Osteocyte (in vitro differentiated cells): Measurements from ENCODE around the gene GPD2. TPM values are rescaled to one million over a fixed set of nuclear protein-coding genes. Genes with fewer than 3 reads are reported as not detected.

Experiments used
- DNase-seq: peaks from one replicate; pipeline ENCODE4 v3.0.0; 2021; ENCODE audit warnings: mixed read lengths; ENCODE audit not compliant: unreplicated experiment; ENCODE audit errors: extremely low spot score
- H3K27ac Mint-ChIP-seq: one replicate; pipeline ENCODE4 v1.8.0; 2021; ENCODE audit warnings: mild to moderate bottlenecking, mixed read lengths; ENCODE audit not compliant: unreplicated experiment
- H3K27me3 Mint-ChIP-seq: one replicate; pipeline ENCODE4 v1.8.0; 2021; ENCODE audit warnings: mixed read lengths; ENCODE audit not compliant: unreplicated experiment
- H3K36me3 Mint-ChIP-seq: one replicate; pipeline ENCODE4 v1.8.0; 2021; ENCODE audit warnings: mixed read lengths; ENCODE audit not compliant: unreplicated experiment
- H3K4me1 Mint-ChIP-seq: one replicate; pipeline ENCODE4 v1.8.0; 2021; ENCODE audit warnings: mixed read lengths; ENCODE audit not compliant: unreplicated experiment
- H3K4me3 Mint-ChIP-seq: one replicate; pipeline ENCODE4 v1.8.0; 2021; ENCODE audit warnings: mild to moderate bottlenecking, moderate library complexity, mixed read lengths; ENCODE audit not compliant: unreplicated experiment
- H3K9me3 Mint-ChIP-seq: one replicate; pipeline ENCODE4 v1.8.0; 2021; ENCODE audit warnings: mixed read lengths; ENCODE audit not compliant: unreplicated experiment
- total RNA-seq: library from RNA; stranded (reverse); gene quantifications from 2 replicates; pipeline ENCODE4 v1.2.1, GENCODE V29; 2021
- TF ChIP-seq, protein P1 (sequence below): fragments of 200-600 bp; sonication (generic); IDR thresholded peaks from 2 replicates; pipeline ENCODE4 v1.5.0; 2021; ENCODE audit warnings: antibody characterized with exemption, mild to moderate bottlenecking, moderate library complexity

GPD2 gene
- total RNA-seq, 1 donor from 2014 or later, result 21.8 TPM

DNA sequence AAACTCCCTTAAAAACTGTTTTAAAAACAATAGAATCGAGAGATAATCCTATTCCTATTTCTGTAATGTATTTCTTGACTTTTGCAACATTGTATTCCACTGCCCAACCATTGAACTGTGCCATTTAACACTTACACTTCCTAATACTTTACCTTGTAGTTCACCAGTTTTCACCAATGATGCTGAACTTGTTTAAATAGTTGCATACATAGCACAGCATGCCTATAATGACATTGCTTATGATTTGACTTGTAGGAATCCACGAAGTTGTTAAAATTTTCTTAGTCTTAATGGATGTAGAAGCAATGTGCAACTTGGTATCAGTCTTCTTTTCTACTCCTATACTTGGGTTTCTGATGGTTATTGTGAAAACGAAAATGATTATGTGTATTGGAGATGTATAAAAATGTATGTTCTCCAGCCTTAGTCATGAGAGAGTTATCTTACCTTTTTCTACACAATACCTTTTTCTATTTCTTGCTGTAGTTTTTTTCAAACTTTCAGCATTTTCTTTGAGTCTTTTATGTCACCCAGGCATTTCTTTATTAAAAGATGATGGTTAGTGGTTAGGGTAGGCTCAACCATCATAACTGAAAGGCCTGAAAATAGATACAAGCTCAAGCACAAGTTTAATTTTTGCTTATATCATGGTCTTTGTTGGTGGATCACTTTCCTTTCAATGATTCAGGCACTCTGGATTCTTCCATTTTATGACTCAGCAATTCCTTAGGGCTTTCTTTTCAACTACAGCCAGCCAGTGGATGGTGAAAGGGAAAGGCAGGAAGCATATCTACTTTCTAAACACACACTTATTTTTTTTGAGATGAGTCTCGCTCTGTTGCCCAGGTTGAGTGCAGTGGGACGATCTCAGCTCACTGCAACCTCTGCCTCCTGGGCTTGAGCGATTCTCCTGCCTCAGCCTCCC lies 9.4 kb downstream of the GPD2 start:
- H3K27me3 Mint-ChIP-seq, result no peaks in the 10 kb centered on the region
- TF ChIP-seq, protein P1, sequence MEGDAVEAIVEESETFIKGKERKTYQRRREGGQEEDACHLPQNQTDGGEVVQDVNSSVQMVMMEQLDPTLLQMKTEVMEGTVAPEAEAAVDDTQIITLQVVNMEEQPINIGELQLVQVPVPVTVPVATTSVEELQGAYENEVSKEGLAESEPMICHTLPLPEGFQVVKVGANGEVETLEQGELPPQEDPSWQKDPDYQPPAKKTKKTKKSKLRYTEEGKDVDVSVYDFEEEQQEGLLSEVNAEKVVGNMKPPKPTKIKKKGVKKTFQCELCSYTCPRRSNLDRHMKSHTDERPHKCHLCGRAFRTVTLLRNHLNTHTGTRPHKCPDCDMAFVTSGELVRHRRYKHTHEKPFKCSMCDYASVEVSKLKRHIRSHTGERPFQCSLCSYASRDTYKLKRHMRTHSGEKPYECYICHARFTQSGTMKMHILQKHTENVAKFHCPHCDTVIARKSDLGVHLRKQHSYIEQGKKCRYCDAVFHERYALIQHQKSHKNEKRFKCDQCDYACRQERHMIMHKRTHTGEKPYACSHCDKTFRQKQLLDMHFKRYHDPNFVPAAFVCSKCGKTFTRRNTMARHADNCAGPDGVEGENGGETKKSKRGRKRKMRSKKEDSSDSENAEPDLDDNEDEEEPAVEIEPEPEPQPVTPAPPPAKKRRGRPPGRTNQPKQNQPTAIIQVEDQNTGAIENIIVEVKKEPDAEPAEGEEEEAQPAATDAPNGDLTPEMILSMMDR, result no peak
- no peaks in the 10 kb centered on the region for H3K9me3 Mint-ChIP-seq
- peaks cover 19% of the 10 kb centered on the region for H3K4me1 Mint-ChIP-seq
- no peak for DNase-seq
- peaks cover 6% of the 10 kb centered on the region for H3K36me3 Mint-ChIP-seq
- no peak overlapping the region for H3K4me3 Mint-ChIP-seq
- peak overlapping the region; percentile 86 for H3K27ac Mint-ChIP-seq

DNA sequence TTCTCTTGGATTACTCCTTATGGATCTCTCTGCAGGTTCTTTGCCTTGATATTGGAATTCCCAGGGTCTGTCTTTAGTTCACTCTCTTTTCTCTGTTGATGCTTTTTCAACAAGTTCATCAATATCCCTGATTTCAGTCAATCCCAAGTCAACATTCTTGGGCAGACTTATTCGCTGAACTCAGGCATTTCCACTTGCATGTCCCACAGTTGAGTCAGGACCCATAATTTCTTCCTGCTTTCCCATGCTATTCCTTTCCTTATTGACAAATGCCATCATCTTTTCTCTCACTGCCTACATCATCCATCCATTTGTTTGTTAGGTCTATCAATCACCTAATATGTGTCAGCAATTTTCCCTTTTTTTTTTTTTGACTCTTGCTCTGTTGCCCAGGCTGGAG lies 11.6 kb downstream of the GPD2 start:
- Mint-ChIP-seq H3K4me1 (peaks cover 26% of the 10 kb centered on the region), H3K27ac (peak overlapping the region; percentile 43)

DNA sequence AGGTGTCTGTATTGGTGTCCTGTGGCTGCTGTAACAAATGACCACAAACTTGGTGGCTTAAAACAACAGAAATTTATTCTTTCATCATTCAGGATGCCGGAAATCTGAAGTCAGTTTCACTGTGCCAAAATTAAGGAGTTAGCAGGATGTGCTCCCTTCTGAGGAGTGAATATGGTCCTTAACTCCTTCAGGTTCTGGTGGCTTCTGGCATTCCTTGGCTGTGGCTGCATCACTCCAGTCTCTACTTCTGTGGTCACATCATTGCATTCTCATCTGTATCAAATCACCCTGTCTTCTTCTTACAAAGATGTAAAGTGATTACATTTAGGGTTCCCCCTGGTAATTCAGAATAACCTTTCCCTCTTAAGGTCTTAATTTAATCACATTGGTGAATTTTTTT lies 12.6 kb downstream of the GPD2 start:
- TF ChIP-seq, protein P1, result no peak
- H3K9me3 Mint-ChIP-seq, result no peaks in the 10 kb centered on the region
- peaks cover 32% of the 10 kb centered on the region for H3K4me1 Mint-ChIP-seq
- H3K27me3 Mint-ChIP-seq, result no peaks in the 10 kb centered on the region
- no peak overlapping the region for H3K27ac Mint-ChIP-seq
- DNase-seq, result no peak
- no peak overlapping the region for H3K4me3 Mint-ChIP-seq
- peaks cover 9% of the 10 kb centered on the region for H3K36me3 Mint-ChIP-seq

More for the DNA sequence above, 11.6 kb downstream of the GPD2 start:
- no peaks in the 10 kb centered on the region for H3K9me3 Mint-ChIP-seq
- H3K4me3 Mint-ChIP-seq, result no peak overlapping the region
- H3K36me3 Mint-ChIP-seq, result peaks cover 9% of the 10 kb centered on the region
- TF ChIP-seq, protein P1, result no peak
- no peak for DNase-seq
- H3K27me3 Mint-ChIP-seq, result no peaks in the 10 kb centered on the region

DNA sequence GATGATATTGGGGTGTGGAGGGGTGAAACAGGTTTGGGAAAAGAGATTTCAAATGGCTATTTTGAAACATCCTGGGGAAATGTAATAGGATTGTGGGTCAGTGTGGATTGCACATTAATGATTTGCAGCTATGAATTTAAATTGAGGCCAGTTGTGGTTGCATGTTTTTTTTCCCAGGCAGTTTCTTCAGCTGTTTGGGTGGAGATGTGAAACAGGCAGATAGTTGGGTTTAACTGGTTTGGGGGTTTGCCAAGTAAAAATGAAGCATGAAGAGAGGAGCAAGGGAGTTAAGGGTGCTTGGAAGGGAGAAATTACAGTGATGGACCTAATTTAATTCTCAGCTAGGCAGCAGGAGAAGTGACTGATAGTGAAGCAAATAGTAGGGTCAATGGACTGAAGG lies 16.8 kb downstream of the GPD2 start:
- Mint-ChIP-seq H3K27me3 (no peaks in the 10 kb centered on the region), H3K9me3 (no peaks in the 10 kb centered on the region), H3K36me3 (peaks cover 7% of the 10 kb centered on the region), H3K27ac (no peak overlapping the region), H3K4me3 (no peak overlapping the region), H3K4me1 (peaks cover 30% of the 10 kb centered on the region)
- TF ChIP-seq, protein P1, result no peak
- no peak for DNase-seq

DNA sequence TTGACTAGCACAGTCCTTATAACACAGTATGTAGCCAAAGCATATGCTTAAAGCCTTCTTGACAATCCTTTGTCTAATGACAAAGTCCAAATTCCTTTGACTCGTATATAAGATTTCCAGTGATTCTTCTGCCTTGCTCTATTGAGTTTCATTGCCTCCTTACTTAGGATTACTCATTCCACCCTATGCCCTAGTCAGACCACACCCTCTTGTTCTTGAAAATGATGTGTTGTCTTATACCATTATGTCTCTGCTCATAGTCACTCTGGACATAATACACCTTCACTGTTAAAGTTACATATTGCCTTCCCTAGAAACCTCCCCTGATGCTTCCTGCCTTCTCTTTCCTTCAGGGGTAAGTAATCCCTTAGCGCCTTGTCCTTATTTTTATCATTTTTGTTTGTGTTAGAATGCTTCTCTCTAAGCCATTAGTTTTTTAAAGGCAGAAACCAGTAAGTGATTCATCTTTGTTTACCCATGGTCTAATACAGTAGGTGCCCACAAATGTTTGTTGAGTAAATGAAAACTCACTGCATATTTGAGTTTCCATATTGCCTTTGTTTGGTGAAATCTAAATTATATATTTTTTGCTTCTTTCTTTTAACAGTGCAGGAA lies 19.3 kb downstream of the GPD2 start:
- H3K36me3 Mint-ChIP-seq, result peaks cover 3% of the 10 kb centered on the region
- no peaks in the 10 kb centered on the region for H3K9me3 Mint-ChIP-seq
- no peak for DNase-seq
- no peak overlapping the region for H3K4me3 Mint-ChIP-seq
- TF ChIP-seq, protein P1, result no peak
- no peaks in the 10 kb centered on the region for H3K27me3 Mint-ChIP-seq
- H3K4me1 Mint-ChIP-seq, result peaks cover 40% of the 10 kb centered on the region
- peak overlapping the region; percentile 39 for H3K27ac Mint-ChIP-seq
